NCI-H1048 (cell line): ENCODE measurements around the gene RTTN.
"Not testable (repeated sequence)": the region's sequence is repeated elsewhere in the genome, so short reads cannot be mapped to it uniquely, and the experiment has no call there.

Experiments used
- DNase-seq: peaks from one replicate; lab custom pipeline; 2025; lab: John Stamatoyannopoulos, UW

RTTN gene

GRCh38 chr18:69978732-69979715, 226.5 kb downstream of the RTTN start:
- no peak for DNase-seq

- not testable (repeated sequence) for DNase-seq
Observed at GRCh38 chr18:69975294-69975693, 230.2 kb downstream of the RTTN start.

GRCh38 chr18:69974365-69974764, 231.1 kb downstream of the RTTN start:
- no peak for DNase-seq

GRCh38 chr18:69969491-69969890, 236.0 kb downstream of the RTTN start:
- DNase-seq: no peak

- no peak for DNase-seq
Observed at GRCh38 chr18:69968039-69968438, 237.4 kb downstream of the RTTN start.

GRCh38 chr18:69963196-69963595, 242.3 kb downstream of the RTTN start:
- no peak for DNase-seq

GRCh38 chr18:69961718-69962117, 243.8 kb downstream of the RTTN start:
- no peak for DNase-seq

- DNase-seq: no peak
Observed at GRCh38 chr18:69958422-69958821, 247.1 kb downstream of the RTTN start.

GRCh38 chr18:69957747-69958146, 247.7 kb downstream of the RTTN start:
- DNase-seq: no peak

GRCh38 chr18:69956665-69957620, 248.5 kb downstream of the RTTN start:
- DNase-seq: no peak

GRCh38 chr18:69956057-69956456, 249.4 kb downstream of the RTTN start:
- no peak for DNase-seq

- no peak for DNase-seq
Observed at GRCh38 chr18:69954719-69955480, 250.6 kb downstream of the RTTN start.

GRCh38 chr18:69953191-69953590, 252.3 kb downstream of the RTTN start:
- no peak for DNase-seq
